Activated naive CD8-positive, alpha-beta T cell treated with anti-CD3 and anti-CD28 coated beads, Interleukin-2, amount 50 U/mL, for 16 hours (primary cell): Measurements from ENCODE around the gene KDM4C.
"Not testable (repeated sequence)": the region's sequence is repeated elsewhere in the genome, so short reads cannot be mapped to it uniquely, and the experiment has no call there.

ENCODE experiments used
- DNase-seq: peaks from one replicate; pipeline ENCODE4 v3.0.0-alpha.2; 2020; ENCODE audit warnings: low read depth, low spot score

KDM4C gene

DNA sequence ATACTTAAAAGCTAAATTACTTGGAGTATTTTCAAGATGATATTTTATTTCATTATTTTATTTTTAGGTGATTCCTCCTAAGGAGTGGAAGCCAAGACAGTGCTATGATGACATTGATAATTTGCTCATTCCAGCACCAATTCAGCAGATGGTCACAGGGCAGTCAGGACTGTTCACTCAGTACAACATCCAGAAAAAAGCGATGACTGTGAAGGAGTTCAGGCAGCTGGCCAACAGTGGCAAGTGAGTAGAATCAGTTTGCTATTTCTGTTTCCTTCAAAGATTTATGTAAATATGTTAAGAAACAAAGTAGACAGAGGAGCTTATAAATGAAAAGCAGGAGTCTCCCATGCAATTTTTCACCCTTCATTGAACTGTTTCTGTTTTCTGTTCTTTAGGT is 47.8 kb downstream of the KDM4C start:
- no peak for DNase-seq

DNA sequence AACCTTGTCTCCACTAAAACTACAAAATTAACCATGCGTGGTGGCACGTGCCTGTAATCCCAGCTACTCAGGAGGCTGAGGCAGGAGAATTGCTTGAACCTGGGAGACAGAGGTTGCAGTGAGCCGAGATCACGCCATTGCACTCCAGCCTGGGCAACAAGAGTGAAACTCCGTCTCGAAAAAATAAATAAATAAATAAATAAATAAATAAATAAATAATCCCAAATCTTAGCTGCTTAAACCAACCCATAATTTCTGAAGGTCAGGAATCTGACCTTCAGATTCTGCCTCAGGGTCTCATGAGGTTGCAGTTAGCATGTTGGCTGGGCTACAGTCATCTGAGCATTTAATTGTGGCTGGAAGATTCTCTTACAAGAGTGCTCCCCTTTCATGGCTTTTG is 48.5 kb downstream of the KDM4C start:
- not testable (repeated sequence) for DNase-seq

DNA sequence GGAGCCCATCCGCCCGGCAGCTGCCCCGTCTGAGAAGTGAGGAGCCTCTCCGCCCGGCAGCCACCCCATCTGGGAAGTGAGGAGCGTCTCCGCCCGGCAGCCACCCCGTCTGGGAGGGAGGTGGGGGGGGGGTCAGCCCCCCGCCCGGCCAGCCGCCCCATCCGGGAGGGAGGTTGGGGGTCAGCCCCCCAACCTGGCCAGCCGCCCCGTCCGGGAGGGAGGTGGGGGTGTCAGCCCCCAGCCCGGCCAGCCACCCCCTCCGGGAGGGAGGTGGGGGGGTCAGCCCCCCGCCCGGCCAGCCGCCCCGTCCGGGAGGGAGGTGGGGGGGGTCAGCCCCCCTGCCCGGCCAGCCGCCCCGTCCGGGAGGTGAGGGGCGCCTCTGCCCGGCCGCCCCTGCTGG is 49.9 kb downstream of the KDM4C start:
- not testable (repeated sequence) for DNase-seq

DNA sequence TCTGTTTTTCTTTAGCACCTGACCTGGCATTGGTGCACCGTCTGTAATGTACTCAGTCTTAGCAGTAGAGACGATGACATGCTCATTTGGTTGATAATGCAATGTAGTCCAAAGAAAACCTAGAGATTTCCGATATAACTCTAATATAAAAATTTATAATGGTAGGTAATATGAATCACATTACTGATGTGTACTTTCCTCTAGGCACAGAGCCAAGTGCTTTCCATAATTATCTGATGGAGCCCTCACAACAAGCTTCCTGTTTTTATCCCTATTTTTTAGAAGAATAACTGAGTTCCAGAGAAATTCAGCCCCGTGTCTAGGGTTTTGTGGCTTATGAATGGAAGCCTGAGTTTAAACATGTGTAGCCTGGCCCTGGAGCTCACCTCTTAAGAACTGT is 53.7 kb downstream of the KDM4C start:
- no peak for DNase-seq

DNA sequence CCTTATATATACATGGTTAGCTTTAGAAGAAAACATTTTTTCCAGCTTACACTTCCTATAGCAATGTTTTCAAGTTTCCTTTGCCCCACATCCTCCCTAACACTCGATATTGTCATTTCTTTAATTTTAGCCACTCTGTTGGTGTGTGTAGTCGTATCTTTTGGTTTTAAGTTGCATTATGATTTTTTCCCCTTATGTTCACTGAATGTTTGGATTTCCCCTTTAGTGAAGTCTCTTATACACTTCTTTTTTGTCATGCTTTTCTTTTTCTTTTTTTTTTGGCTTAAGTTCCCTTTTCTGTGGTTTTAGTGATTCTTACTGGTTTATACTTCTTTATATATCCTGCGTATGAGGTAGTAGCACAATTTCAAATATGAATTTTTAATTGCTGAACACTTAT is 58.8 kb downstream of the KDM4C start:
- no peak for DNase-seq

DNA sequence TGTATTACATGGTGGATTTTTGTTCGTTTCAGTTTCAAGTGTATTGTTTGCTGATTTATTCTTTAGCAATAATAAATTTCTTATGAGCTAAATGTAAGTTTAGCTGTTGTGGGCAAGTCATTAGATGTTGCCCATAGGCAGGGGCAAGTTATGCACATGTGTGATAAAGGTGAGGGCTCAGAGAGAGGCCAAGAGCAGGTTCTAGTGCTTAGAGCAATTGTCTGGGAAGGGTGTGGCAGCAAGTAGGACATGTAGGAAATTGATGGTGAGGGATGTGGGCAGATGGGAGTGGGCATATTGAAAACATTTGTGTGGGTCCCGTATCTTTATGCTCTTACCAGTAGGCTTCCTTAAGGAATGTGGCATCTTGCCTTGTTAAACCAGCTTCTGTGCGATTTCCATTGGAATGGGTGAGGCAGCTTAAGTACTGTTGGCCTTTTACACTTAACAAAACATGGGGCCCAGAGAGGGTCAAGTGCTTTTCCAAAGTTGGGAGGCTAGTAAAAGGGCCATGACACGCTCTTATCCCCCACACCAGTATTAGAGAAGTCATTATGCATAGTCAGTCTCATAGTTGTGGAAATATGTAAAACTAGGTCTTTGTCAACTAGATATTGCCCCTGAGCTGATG is 60.6 kb downstream of the KDM4C start:
- DNase-seq = no peak

DNA sequence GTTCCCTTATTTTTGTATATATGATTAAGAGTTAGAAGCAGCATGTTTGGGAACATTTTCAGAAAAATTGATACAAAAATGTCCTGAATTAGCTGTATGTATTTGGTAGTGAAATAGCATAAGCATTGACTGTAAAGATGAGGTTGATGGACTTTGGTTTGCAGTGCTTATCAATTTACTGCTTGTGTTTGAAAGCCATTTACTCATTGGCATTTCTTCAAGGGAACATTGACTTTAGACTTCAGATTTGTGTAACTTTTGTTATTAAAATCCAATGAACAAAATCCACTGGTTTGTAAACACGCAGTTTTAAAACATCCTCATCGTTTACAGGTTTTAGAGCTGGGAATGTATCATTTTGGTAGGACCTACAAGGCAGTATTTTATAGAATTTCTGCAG is 61.3 kb downstream of the KDM4C start:
- no peak for DNase-seq

DNA sequence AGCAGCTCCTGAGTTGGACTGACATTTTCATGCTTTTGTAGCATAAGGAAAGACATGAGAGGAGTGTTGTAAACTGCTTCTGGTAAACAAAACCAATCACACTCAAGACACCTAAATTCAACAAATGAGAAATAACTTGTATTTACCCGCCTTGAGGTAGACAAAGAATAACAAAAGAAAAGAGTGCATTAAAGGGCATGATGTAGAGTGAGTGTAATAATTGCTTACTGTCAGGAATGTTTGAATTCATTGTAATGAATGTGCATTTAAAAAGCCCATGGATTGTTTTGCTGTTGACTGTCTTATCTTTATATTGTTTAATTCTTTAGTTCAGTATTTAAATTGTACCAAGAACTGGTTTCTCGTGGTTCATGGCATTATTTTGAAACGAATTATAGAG is 61.8 kb downstream of the KDM4C start:
- DNase-seq = no peak

DNA sequence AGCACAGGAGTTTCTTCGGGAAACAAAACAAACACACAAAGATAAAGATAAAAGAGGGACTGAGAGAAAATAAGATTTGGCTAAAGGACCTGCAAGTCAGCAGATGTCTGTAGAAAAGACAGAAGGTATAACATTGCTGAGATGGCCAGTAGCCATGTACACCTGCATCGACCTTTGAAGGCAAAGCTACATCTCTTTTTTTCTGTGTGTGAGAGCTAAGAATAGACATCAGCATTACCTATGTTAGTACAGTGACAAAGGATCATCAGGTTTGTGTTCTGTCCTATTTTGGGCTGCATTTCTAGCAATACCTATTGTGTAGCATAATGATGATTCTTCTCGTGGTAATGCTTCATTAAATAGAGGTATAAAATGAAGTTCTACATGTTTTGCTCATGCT is 64.9 kb downstream of the KDM4C start:
- DNase-seq = no peak

DNA sequence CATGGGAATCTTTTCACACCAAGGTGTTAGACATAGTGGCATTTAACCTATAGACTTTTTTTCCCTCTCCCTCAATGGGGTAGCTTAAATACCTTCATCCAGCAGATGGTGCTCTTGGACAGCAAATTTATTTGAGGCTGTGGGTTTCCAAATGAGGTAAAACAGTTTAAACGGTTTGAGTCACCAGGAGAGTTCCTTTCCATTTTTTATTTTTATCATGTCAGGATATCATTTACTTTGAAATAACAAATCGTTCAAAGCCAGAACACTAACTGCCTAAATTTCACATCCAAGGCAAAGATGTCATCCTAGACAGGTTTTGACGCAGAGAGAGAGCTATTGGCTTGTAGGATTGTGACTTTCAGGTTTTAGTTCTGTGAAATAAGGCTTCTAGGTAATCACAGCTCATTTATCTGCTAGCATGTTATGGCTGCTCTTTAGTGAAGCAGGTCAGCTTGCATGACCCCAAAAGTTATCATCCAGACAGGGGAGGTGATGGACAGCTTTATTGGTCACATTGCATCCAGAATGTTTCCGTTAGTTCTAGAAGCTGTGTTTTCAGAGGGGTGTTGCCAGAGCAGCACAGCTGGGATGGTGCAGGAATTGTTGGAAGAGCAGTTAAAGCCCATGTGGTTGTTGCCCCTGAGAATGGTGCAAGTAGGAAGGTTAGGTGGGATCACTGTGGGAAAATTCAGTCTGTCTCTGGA is 69.8 kb downstream of the KDM4C start:
- no peak for DNase-seq

DNA sequence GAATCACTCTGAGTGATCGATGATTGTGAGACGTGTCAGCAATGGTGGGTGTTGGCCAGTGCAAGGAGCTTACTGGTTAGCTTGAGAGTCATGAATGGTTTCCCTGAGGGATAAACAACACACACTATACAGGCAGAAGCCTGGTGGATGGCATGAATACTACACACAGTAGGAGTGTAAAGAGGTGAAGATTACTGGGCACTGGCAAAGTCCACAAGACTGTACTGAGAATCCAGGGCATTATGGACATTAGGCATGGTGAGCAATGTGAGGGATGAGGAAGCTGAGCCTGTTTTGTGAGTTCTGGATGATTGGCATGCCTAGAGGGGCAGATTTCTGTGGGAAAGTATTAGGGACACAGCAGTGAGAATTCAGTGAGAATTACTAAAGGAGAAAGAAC is 71.3 kb downstream of the KDM4C start:
- no peak for DNase-seq

DNA sequence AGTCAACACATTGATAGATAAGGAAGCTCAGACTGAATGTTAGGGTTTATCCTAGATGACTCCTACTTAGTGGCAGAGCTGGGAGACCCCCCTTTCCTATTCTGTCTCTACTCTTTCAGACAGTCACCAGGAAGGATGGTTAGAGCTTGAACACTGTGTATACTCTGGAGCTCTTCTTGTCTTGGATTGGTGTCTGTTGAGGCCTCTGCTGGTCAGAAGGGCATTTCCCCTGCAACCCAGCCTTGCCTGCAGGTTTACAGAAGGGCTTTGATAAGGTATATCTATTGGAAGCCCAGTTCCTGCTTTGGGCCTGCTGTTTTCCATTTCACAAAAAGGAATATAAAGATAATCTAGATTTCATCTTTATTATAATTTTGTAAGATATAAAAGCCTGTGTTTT is 71.8 kb downstream of the KDM4C start:
- no peak for DNase-seq

DNA sequence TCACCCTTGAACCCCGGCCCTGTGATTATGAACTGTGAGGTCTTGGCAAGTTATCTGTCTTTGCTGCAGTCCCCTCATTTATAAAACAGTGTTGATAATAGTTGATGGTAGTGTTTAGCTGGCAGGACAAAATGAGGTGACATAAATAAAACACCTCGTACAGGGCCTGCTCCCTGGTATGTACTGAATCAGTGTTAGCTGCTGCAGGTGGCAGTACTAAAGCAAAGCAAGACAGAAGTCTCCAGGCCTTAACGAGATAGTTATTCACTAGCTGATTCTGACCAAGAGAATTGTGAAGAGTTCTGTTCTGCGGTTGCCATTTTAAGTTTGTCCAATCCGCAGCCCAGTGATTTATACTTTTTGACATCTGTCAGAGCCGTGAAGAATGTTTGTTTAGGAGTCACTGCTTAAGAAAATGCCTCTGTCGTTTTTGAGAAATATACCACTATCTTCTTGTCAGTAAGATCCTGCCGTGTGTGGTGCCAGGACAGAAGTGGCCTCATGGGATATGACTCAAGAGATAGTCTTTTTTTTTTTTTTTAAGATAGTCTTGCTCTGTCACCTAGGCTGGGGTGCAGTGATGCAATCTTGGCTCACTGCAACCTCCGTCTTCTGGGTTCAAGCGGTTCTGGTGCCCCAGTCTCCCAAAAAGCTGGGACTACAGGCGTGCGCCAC is 75.9 kb downstream of the KDM4C start:
- no peak for DNase-seq

DNA sequence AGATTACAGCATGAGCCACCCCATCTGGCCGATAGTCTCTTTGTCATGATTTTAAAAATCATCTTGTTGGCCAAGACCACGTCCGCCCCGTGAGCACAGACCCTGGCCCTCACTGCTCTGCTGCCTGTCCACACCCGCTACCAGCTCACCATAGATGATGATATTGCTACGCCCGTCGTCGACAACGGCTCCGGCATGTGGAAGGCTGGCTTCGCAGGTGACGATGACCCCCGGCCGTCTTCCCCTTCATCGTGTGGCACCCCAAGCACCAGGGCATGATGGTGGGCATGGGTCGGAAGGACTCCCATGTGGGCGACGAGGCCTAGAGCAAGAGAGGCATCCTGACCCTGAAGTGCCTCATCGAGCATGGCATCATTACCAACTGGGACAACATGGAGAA is 76.5 kb downstream of the KDM4C start:
- DNase-seq = no peak

DNA sequence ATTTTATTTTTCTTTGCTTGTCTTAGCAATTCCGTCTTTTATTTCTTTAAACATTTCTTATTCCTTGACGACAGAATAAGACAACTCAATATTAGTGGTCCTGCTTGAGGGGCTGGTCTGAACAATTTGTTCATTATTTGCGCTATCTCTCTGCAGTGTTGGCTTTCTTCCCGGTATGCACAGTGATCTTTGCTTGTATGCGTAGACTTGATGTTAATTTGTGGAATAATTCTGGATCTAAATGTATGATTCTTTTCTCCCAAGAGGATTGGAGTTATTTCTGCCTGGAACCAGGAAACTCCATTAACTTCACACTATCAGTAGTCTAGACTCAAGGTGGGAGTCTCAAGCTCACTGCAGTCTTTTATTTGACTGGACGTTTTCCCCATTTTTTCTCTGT is 80.4 kb downstream of the KDM4C start:
- DNase-seq = no peak

DNA sequence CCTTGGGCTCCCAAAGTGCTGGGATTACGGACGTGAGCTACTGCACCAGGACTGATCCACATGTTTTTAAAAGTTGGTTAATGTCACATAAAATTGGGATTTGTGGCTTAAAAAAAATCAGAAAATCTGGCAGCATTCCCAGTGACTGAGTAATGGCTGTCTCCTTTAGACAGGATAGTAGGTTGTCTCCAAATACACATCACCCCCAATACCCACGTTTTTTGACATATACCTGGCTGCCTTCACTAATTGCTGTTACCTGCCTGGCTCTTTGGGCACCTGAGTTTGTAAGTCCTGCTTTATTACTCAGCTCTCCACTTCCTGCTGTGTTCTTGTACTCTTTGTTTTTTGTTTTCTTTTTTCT is 84.8 kb downstream of the KDM4C start:
- no peak for DNase-seq

DNA sequence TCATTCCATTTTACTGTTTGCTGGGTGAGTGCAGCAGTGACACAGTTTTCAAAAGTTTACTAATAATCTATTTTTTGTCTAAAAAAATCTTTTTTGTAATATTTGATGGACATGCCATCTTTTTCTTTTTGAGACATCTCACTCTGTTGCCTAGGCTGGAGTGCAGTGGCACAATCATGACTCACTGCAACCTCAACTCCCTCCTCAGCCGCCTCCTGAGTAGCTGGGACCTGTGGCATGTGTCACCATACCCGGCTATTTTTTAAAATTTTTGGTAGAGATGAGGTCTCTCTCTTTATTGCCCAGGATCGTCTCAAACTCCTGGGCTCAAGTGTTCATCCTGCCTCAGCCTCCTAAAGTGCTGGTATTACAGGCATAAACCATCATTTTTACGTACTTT is 86.0 kb downstream of the KDM4C start:
- no peak for DNase-seq

DNA sequence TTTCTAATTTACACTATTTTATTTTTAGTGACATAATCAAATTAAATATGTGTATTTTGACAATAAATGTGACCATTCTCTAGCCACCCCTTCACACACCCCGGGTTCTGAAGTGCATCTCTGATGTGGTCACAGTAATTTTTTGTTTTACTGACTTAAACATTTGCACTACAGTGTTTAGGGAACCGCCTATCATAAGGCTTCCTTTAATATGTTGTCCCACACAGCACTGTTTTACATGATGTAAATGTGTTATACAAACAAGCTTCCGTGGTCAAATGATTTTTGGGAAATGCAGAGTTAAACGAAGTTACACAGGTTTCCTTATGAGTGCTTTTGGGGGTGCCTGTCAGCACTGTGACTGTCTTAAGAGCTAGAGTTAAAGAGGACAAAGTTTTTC is 86.5 kb downstream of the KDM4C start:
- DNase-seq = no peak

DNA sequence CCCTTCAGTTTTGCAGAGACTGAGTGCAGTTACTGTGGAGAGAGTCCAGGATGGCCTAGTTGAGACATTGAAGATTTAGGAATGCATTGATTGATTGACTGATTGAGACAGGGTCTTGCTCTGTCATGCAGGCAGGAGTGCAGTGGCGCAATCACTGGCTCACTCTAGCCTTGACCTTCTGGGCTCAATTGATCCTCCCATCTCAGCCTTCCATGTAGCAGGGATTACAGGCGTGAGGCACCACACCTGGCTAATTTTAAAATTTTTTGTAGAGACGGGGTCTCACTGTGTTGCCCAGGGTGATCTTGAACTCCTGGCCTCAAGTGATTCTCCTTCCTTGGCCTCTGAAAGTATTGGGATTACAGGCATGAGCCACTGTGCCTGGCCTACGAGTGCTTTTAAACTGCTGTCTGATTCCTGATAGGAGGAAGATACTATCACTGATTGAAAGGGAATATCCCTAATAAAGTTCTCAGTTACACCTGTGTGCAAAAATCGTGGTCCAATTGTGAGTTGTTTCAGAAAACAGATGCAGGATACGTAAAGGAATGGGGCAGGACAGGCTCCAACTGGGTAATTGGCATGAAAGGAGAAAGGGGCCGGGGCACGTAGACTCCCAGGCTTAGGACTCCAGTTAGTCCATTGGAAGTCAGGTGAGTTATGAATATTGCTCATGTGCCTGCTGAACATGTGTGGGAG is 87.5 kb downstream of the KDM4C start:
- no peak for DNase-seq

DNA sequence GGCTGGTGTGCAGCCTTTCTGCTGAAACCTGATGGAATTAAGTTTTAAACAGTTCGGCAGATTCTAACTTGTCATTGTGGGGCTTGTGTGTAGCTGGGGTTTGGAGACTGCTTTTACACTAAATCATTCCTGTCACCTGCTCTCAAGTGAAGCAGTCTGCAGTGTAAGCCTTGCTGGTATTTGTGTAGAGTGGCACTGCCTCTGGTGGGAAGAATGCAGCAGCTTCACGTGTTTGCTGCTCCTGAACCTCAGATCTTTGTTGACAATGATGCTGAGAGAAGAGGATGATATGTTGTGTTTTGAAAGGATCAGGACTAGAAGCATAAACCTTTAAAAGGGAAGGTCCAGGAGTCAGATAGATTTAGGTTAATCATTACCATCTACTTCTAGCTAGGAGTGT is 88.1 kb downstream of the KDM4C start:
- DNase-seq = no peak

DNA sequence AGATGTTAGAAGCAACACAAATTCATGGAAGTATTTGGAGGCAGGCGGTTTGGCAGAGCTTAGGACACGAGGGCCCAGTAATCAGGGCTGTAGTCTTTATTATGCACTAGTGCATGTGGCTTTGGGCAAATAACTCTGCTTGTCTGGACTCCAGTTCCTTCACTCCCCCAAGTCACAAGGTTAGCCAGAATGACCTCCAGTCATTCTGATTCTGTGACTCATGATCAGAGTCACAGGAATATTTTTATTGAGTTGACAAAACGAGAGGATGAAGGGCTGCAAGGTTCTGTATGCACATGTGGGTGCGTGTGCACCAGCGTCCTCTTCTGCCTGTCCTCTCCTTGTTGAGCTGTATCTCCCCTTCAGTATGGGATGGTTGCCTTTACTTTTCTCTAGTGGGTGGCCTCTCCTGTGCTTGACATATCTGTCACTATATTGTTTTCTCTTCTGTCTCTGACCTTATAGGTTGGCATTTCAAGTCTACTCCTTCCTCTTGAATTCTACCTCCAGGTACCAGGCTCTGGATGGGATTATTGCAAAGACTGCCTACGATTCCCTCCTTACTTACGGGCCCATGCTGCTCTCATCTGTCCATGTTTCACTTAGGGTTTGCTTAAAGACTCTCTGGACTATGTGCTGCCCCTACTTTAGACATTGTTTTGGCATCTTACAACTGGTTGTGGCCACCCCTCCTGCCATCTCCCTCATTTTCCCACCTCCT is 94.6 kb downstream of the KDM4C start:
- no peak for DNase-seq

DNA sequence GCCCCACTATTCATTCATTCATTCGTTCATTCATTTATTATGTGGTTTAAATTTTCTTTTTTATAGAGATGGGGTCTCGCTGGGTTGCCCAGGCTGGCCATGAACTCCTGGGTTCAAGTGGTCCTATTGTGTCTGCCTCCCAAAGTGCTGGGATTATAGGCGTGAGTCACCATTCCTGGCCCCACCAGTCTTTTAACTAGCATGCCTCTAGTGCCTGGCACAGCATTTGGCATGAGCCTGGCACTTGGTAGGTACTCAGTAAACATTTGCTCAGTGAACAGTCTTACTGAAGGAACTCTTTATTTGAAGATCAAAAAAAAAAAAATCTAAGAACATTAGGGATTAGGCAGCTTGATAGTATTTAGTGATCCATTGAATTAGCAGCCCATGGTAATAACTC is 98.1 kb downstream of the KDM4C start:
- no peak for DNase-seq
